GM19372 (cell line): ENCODE data around the gene DPF3.
"Not testable (repeated sequence)": the region's sequence is repeated elsewhere in the genome, so short reads cannot be mapped to it uniquely, and the experiment has no call there.

Experiments
- ATAC-seq: cut with Tn5 transposase; IDR thresholded peaks from one replicate; pipeline ENCODE4 v1.9.1; 2021; ENCODE audit warnings: mild to moderate bottlenecking, low read depth, moderate library complexity; ENCODE audit not compliant: unreplicated experiment

DPF3 gene

GRCh38 chr14:72881543-72881942 lies 12.4 kb downstream of the DPF3 start:
- no peak for ATAC-seq

DNA sequence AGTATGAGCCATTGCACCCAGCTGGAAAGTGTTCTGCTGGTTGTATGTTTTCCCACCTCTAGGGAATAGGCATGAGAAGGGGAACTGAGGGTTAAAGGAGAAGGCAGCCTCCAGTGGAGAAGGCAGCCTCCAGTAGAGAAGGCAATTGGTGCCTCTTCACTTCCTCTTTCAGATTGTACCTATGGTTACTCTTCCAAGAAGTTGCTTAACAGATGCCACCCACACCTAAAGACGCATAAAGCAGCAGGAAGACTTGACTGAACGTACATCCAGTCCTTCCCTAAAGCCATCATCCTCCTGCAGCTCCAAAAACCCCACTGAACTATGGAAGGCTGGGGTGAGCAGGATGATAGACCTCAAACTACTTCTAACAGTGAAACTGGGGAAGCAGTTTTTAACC lies 13.1 kb downstream of the DPF3 start:
- ATAC-seq: no peak

GRCh38 chr14:72880164-72880563 lies 13.7 kb downstream of the DPF3 start:
- ATAC-seq: no peak

- no peak for ATAC-seq
These were observed 14.5 kb downstream of the DPF3 start for GRCh38 chr14:72879431-72879830.

GRCh38 chr14:72878746-72879145 lies 15.2 kb downstream of the DPF3 start:
- ATAC-seq: no peak

DNA sequence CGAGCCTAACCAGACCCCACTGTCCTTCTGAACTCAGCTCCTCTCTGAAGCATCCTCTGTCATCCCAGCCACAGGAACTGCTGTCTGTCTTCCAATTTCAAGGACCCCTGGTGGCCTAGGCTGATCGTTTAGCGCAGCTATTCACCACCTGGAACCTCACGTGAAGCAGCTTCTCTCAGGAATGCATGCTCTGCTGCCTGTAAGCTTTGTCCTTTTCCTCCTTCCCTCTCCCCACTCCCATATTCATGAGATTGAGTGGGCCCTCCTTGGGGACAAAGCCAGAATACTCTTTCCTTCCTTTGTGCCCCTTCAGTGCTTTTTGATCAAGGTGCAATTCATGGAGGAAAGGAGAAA lies 17.2 kb downstream of the DPF3 start:
- ATAC-seq: no peak

DNA sequence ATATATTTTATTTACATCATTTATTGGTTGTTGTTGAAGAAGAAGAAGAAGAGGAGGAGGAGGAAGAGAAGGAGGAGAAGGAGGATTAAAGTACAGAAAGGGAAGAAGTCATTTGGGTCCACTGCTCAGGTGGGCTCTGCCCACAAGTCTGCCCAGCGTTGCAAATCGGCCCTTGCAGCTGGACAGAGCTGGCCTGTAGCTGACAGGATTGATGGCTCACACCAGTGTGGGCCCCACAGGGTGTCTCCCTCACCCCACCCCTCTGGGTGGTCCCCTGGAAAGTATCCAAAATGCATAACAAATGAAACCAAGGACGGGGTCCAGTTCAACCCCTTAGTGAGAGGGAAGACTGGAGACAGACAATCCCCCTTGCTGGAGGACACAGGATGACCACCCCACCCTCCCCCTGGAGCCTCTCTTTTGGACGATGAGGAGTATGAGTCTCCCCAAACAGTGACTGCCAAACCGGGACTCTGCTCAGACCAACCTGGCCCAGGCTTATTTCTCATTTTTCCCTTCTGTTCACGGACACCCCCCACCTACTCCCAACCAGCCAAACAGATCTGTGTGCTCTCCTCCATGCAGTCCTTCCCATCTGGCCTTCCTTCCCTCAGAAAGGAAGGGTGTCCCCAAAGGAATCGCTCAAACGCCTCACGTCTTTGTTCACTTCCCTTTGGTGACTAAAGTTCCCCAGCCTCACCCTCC lies 17.7 kb downstream of the DPF3 start:
- no peak for ATAC-seq

GRCh38 chr14:72870878-72871277 lies 23.0 kb downstream of the DPF3 start:
- not testable (repeated sequence) for ATAC-seq

DNA sequence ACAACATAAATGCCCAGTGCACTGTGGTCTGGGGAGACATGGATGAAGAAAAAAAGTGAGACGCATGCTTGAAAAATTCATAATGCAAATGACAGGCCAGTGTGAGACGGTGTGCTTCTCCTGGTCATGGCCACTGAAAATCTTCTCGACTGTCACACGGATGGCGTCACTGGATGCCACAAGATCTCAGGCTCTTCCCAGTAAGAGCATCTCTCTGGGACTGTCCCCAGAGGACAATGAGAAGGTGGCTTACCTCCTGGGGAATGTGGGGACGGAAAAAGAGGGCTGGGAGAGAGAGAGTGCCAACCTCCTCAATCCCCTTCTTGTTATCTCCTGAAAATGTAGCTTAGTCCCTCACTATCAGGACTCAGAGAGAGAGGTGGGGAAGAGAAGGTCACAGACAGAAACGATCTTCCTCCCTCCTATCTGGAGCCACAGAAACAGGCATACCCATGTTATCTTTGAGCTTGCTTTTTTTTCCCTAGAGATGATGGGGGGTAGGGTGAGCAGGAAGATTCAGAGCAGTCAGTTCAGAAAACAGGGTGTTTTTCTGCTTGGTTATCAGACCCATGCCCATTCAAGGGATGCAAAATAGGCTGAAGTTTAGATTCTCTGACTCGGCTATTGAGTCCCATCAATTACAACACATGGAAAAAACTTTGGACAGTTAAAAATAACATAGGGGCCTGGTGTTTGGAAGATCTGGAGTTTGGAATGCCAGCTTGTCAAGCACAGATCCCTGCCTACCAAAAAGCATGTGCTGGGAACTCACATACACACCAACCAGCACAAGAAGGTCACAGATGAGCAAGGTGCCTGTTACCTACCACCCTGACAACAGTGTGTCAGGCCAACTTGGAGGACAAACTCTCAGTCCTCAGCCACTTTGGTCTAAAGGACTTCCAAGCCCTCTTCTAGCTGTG lies 24.2 kb downstream of the DPF3 start:
- no peak for ATAC-seq

GRCh38 chr14:72868500-72868899 lies 25.4 kb downstream of the DPF3 start:
- ATAC-seq: no peak

DNA sequence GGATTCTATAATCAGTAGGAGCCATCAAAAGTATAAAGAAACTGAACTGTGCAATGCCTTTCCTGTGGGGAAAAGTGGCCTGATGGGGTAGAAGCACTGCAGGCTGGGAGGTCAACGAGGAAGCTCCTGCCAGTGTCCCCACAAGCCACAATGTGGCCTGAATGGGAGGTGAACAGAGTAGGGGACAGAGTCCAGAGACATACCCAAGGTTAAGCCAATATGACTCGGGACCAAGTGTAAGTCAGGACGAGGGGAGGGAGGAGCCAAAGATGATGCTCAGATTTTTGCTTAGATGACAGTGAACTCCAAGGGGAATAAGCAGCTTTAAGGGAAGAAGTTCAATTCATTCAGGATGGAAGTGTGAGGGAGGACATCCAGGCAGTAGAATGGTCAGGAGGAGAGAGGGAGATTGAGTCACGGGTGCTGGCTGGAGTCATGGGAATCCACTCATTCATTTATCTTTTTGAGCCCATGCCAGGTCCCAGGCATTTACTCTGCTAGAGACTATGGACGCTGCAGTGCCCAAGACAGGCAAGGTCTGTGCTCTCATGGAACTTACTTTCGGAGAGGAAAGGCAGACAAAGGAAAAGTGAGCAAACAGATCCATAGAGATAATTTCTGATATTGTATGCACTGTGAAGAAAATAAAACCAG lies 29.1 kb downstream of the DPF3 start:
- no peak for ATAC-seq

DNA sequence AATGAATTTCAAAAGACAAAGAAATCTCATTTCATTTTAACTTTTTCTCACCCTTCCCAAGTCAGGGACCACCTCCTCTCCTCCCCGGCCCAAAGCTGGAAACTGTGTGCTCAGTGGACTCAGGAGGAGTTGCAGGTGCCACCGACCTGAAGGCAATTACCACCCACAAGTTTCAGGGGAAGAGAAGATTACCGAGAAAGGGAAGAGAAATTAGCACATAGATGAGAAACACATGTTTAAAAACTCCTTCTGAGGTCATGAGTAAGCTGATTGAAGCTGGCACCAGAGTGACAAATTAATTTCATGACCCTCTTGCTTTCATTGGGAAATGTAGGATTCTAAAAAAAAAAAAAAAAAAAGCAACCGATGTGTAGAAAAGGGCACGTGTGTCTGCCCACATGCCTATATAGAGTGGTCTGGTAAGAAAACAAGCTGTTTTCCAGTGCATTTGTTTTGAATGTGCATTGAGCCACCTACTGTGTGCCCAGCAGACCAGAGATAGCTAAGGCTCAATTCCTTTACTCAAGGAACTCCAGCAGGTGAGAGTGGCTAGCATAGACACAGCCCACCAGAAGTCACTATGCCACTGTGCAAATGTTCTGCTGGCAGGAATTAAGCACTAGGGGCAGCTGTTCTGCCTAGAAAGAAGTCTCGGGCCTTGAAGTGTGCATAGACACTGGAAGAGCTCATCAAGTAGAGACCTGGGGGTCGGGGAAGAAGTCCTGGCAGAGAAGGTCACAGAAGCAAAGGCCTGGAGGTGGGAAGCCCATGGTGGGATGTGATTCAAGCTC lies 30.5 kb downstream of the DPF3 start:
- no peak for ATAC-seq

- no peak for ATAC-seq
These were observed 37.2 kb downstream of the DPF3 start for GRCh38 chr14:72856530-72857266.

DNA sequence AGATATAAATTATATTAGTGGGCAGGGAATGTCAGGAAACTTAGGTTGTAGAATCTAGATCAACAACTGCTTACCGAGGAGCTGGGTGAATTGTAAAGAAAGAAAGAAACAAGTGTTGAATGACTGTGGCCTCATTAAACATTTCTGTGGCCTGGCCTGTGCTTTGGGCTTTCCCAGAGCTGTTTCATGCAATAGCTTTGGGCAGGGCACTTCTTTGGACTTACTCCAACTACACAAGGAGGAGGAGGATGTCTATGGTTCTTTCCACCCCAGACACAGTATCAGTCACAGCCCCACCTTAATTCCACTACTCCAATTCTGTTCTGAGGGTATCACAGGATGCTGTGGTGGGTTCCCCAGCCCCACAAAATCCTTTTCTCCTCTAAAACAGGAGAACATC lies 38.0 kb downstream of the DPF3 start:
- ATAC-seq: no peak

DNA sequence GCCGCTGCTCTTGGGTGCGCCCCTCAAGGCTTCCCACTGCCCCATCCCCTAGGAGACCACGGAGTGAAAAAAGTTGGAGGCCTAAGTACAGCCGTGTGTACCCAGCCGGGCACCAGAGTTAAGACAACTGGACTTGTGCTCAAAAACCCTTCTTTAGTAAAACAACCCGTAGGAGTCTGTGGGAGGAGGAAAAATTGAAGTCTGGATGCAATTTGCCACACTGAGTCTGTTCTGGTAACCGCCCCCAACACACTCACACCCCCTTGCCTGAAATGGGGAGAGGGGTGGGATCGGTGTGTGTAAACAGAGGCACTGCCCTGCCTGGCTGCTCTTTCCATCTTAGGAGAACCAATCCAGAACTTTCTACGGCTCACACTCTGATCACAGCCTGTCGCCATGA lies 41.7 kb downstream of the DPF3 start:
- no peak for ATAC-seq

GRCh38 chr14:72851635-72852034 lies 42.3 kb downstream of the DPF3 start:
- ATAC-seq: no peak

DNA sequence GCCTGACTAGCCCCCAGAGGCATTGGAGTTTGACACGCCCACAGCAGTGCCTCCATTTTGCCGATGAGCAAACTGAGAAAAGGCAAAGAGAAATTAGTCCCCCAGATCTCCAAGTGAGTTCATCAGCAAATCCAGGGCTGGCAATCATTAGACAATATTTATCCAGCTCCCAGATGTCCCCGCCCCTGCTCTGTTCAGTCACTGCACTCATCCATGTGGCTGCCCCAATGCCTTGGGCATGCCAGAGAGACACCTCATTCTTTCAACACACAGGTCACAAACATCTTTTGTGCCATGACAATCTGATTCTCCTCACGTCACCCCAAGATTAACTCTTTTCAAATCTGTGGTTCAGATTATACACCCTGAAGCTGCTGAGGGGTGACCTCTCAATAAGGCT lies 43.5 kb downstream of the DPF3 start:
- no peak for ATAC-seq

GRCh38 chr14:72849222-72849621 lies 44.7 kb downstream of the DPF3 start:
- ATAC-seq: no peak

DNA sequence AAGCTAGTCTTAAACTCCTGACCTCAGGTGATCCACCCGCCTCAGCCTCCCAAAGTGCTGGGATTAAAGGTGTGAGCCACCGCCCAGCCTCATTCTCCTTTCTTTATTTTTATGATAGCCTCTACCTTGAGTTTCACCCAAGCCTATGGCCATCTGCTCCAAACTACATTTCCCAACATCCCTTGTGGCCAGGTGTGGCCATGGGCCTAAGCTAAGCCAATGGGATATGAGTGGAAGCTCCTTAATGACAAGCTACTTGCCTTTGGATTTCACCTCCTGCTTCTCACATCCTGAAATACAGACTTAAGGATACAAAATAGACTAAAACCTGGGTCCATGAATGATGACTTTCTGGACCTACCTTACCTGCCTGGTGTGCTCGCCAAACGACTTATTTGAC lies 46.2 kb downstream of the DPF3 start:
- no peak for ATAC-seq

DNA sequence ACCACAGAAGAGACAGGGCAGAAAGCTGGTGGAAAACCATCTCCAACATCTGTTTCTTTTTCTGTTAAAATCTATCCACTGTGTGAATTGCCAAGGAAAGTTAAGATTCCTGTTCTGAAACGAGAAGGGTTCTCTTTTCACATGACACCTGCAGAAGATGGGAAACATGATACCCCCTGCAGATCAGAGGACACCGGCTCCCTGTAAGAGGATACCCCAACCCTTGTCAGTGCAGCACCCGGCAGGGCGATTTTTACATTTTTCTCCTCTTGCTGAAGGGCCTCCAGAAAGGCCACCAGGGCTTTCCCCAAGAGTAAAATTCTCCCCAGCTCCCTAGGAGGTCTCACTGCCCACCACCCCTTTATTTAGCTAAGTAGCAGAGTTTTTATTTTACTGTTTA lies 48.2 kb downstream of the DPF3 start:
- no peak for ATAC-seq
